ENCODE measurements around the gene DUSP1. TPM values are rescaled to one million over a fixed set of nuclear protein-coding genes. Genes with fewer than 3 reads are reported as not detected.

The DUSP1 gene
- total RNA-seq, 4 donors from 2014 or later: 469 to 701 (median 567) TPM

DNA sequence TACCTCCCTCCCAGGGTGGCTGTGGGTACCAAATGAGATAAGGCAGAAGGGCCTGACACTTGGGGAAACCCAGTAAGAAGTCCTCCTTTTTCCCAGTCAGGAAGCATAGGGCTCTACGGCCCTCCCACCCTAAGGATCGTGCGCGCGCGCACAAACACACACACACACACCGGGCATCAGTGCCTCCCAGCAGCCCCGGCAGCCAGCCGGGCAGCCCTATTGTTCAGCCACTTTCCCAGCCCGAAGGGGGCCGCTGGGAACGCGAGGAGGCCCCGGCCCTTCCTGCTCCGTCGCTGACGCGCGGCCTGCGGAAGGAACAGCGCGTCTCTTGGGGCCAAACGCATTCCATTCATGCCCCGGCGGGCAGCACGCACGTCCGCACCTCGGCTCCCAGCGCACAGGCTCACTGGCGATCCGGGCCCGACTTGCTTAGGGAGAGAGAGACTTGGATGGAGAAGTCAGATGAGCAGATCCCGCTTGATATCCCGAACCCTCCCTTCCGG lies 22.6 kb downstream of the DUSP1 start:
- 87% methylated on average over 36 of the region's 36 CpGs; no CpG with 5 or more reads in 1 of the 2 donors for WGBS, 2 donors (ENCODE audit: low coverage in 1 of 2)
- Histone ChIP-seq H3K4me1 (peaks cover 7 to 25% (median 24%) of the 10 kb centered on the region in 4 donors), H3K36me3 (no peaks in the 10 kb centered on the region), H3K4me3 (no peak overlapping the region), H3K27me3 (no peaks in the 10 kb centered on the region), H3K27ac (peak overlapping the region; percentile 62 to 76 (median 76)), H3K9me3 (no peaks in the 10 kb centered on the region)
- TF ChIP-seq EP300 (IDR thresholded peaks at IDR 0.05; ENCODE audit: low read depth) (peak; percentile 98), POLR2AphosphoS5 (IDR thresholded peaks at IDR 0.05) (peak; percentile 70 to 80 (median 71))
- TF ChIP-seq, protein P1, sequence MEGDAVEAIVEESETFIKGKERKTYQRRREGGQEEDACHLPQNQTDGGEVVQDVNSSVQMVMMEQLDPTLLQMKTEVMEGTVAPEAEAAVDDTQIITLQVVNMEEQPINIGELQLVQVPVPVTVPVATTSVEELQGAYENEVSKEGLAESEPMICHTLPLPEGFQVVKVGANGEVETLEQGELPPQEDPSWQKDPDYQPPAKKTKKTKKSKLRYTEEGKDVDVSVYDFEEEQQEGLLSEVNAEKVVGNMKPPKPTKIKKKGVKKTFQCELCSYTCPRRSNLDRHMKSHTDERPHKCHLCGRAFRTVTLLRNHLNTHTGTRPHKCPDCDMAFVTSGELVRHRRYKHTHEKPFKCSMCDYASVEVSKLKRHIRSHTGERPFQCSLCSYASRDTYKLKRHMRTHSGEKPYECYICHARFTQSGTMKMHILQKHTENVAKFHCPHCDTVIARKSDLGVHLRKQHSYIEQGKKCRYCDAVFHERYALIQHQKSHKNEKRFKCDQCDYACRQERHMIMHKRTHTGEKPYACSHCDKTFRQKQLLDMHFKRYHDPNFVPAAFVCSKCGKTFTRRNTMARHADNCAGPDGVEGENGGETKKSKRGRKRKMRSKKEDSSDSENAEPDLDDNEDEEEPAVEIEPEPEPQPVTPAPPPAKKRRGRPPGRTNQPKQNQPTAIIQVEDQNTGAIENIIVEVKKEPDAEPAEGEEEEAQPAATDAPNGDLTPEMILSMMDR (IDR thresholded peaks at IDR 0.05): no peak
- no peak for DNase-seq
- intact Hi-C loops (cut with DNase I; ENCODE audit: low total_unique reads): no loop called here
- in situ Hi-C loops (cut with MboI; ENCODE audit: low pct_ligation_motif_present in 1 of 4, low pct_unique_long_range_greater_than_20kb in 1 of 4, low sequenced_read_pairs in 3 of 4): no loop called here

DNA sequence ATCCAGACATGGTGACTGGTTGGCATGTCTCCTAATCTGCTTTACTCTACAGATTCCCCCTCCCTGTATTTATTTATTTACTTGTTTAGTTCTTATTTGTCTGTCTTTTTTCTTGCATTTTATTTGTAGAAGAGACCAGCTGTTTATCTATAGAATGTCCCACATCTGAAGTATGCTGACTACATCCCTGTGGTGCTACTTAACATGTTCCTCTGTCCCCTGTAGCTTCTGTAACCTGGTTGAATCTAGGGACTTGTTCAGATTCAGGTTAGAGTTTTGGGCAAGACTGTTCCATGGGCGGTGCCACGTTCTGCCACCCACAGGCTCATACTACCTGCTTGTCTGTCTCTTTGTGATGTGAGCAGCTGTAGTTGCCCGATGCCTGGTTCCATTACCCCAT lies 23.5 kb downstream of the DUSP1 start:
- H3K9me3 ChIP-seq: no peaks in the 10 kb centered on the region
- WGBS, 2 donors (ENCODE audit: low coverage in 1 of 2): 62% methylated on average over 3 of the region's 3 CpGs
- H3K36me3 ChIP-seq: no peaks in the 10 kb centered on the region
- TF ChIP-seq POLR2A (IDR thresholded peaks at IDR 0.05): no peak
- no peak for TF ChIP-seq POLR2AphosphoS5 (IDR thresholded peaks at IDR 0.05)
- TF ChIP-seq EP300 (IDR thresholded peaks at IDR 0.05; ENCODE audit: low read depth): no peak
- TF ChIP-seq, protein P1 (IDR thresholded peaks at IDR 0.05): no peak
- H3K4me1 ChIP-seq: peaks cover 7 to 25% (median 24%) of the 10 kb centered on the region in 4 donors
- H3K4me3 ChIP-seq: no peak overlapping the region
- peak overlapping the region; percentile 57 to 76 (median 69) for H3K27ac ChIP-seq
- H3K27me3 ChIP-seq: no peaks in the 10 kb centered on the region
- intact Hi-C loops (cut with DNase I; ENCODE audit: low total_unique reads): no loop called here
- in situ Hi-C loops (cut with MboI; ENCODE audit: low pct_ligation_motif_present in 1 of 4, low pct_unique_long_range_greater_than_20kb in 1 of 4, low sequenced_read_pairs in 3 of 4): no loop called here
- no peak for DNase-seq

DNA sequence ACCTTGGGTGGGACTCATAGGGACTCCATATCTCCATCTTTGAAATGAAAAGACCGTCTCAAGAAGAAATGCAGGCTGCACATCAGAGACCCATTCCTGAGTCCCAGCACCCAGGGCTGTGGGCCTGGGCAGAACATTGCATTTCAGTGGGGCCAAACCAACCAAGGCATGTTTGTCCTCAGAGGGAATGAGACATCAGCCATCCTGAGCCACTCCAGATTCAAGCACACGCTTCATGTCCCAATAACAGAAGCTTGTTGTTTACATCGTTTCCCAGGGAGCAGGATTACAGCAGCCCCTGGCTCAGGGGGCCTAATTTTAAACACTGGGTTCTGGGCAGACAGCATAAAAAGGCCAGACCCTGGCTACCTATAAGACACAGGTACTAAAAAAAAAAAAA lies 24.3 kb downstream of the DUSP1 start:
- WGBS, 2 donors (ENCODE audit: low coverage in 1 of 2): 88 to 100% methylated on average over 2 to 3 of the region's 3 CpGs
- no peak overlapping the region for H3K4me3 ChIP-seq
- peaks cover 7 to 25% (median 24%) of the 10 kb centered on the region in 4 donors for H3K4me1 ChIP-seq
- TF ChIP-seq POLR2AphosphoS5 (IDR thresholded peaks at IDR 0.05) (peak in 2 of 3 donors; percentile 48 to 51), POLR2A (IDR thresholded peaks at IDR 0.05) (no peak)
- in situ Hi-C loops (cut with MboI; ENCODE audit: low pct_ligation_motif_present in 1 of 4, low pct_unique_long_range_greater_than_20kb in 1 of 4, low sequenced_read_pairs in 3 of 4) (no loop called here), intact Hi-C loops (cut with DNase I; ENCODE audit: low total_unique reads) (no loop called here)
- DNase-seq: no peak
- no peaks in the 10 kb centered on the region for H3K27me3 ChIP-seq
- H3K9me3 ChIP-seq: no peaks in the 10 kb centered on the region
- H3K36me3 ChIP-seq: no peaks in the 10 kb centered on the region
- peak overlapping the region; percentile 57 to 76 (median 62) for H3K27ac ChIP-seq

DNA sequence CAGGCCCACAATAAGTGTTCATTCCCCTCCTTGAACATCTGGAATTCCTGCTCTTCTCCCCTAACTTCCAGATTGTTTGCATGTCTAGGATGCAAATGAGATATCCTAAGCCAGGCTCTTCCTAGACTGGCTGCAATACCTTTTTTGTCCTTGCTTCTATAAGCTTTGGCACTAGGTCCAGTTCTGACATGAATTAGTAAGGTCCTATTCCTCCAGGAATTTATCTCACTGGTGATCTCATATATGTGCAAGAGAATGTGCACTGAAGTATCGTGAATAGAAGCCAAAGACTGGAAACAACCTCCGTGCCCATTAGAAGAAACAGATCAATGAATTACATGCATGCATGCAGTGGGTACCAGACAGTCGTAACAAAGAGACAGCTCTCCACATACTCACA lies 25.2 kb downstream of the DUSP1 start:
- Histone ChIP-seq H3K27me3 (no peaks in the 10 kb centered on the region), H3K9me3 (no peaks in the 10 kb centered on the region), H3K27ac (peak overlapping the region; percentile 57 to 76 (median 62)), H3K4me3 (no peak overlapping the region), H3K36me3 (no peaks in the 10 kb centered on the region), H3K4me1 (peaks cover 11 to 31% (median 28%) of the 10 kb centered on the region in 4 donors)
- TF ChIP-seq EP300 (IDR thresholded peaks at IDR 0.05; ENCODE audit: low read depth) (no peak), POLR2A (IDR thresholded peaks at IDR 0.05) (no peak), POLR2AphosphoS5 (IDR thresholded peaks at IDR 0.05) (no peak)
- TF ChIP-seq, protein P1 (IDR thresholded peaks at IDR 0.05): no peak
- DNase-seq: no peak
- in situ Hi-C loops (cut with MboI; ENCODE audit: low pct_ligation_motif_present in 1 of 4, low pct_unique_long_range_greater_than_20kb in 1 of 4, low sequenced_read_pairs in 3 of 4) (no loop called here), intact Hi-C loops (cut with DNase I; ENCODE audit: low total_unique reads) (loop anchor here (1.0 kb wide), 1 partner anchor 25 kb away; no protein-coding TSS in a partner anchor)
- 80 to 90% methylated on average over 3 of the region's 3 CpGs for WGBS, 2 donors (ENCODE audit: low coverage in 1 of 2)

Data from transverse colon (tissue), 4 donors.